Fibroblast of pulmonary artery (primary cell): ENCODE data around the gene UQCR11.

ENCODE experiments used
- DNase-seq: peaks from one replicate; pipeline ENCODE4 v3.0.0-alpha.2; 2010; ENCODE audit warnings: low read depth
- H3K4me3 ChIP-seq: replicated peaks from 2 replicates; pipeline ENCODE4 v1.5.1; 2011; ENCODE audit warnings: low read depth, mild to moderate bottlenecking, control low read depth, low read length, moderate library complexity
- TF ChIP-seq, protein P1 (sequence below): IDR thresholded peaks from 2 replicates; pipeline ENCODE4 v1.5.1; 2011; ENCODE audit warnings: mild to moderate bottlenecking, control low read depth, low read length, inconsistent platforms; ENCODE audit errors: missing control alignments

The UQCR11 gene

GRCh38 chr19:1650650-1651567 is 45.6 kb upstream of the UQCR11 start:
- TF ChIP-seq, protein P1, sequence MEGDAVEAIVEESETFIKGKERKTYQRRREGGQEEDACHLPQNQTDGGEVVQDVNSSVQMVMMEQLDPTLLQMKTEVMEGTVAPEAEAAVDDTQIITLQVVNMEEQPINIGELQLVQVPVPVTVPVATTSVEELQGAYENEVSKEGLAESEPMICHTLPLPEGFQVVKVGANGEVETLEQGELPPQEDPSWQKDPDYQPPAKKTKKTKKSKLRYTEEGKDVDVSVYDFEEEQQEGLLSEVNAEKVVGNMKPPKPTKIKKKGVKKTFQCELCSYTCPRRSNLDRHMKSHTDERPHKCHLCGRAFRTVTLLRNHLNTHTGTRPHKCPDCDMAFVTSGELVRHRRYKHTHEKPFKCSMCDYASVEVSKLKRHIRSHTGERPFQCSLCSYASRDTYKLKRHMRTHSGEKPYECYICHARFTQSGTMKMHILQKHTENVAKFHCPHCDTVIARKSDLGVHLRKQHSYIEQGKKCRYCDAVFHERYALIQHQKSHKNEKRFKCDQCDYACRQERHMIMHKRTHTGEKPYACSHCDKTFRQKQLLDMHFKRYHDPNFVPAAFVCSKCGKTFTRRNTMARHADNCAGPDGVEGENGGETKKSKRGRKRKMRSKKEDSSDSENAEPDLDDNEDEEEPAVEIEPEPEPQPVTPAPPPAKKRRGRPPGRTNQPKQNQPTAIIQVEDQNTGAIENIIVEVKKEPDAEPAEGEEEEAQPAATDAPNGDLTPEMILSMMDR = no peak
- peak overlapping the region; percentile 71 for H3K4me3 ChIP-seq
- peak; percentile 42 for DNase-seq

DNA sequence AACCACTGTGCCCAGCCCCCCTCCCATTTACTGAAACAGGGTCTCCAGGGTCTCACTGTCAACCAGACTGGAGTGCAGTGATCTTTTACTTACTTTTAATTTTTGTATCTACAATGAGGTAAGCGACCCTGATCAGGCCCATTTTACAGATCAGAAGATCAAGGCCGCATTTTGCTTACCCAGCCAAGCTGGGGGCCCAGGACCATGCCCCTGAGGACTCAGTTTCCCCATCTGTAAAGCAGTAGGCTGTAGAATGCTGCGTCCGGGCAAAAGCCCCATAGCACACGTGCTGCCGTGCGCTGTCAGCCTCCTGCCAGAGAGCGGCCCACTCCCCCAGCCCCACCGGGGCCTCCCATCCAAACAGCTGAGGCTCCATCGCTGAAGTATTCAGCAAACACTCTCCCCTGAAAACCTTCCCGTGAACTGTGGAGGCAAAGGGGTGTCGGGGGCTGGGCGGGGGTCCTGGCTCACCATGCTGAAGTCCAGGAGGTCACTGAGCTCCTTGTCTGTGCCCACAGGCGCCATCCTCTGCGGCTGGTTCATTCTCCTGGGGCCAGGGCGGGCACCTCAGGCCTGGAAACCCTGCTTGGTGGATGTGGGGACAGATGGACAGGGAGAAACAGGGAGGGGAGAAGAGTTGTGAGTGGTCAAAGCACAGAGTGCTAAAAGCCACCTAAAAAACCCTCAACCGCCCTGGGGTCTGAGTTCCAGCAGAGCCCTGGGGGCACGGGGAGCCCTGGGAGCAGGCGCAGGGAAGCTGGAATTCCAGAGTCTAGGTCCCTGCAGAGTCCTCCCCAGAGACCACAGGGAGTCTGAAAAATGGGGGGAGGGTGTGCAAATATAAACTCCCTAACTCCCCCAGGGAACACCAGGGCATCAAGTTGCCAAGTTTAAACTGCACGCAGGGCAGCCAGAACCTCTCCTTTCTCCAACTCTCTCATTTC is 44.7 kb upstream of the UQCR11 start:
- TF ChIP-seq, protein P1 = no peak
- DNase-seq = no peak
- peak overlapping the region; percentile 71 for H3K4me3 ChIP-seq

- no peak for DNase-seq
- H3K4me3 ChIP-seq = no peak overlapping the region
- TF ChIP-seq, protein P1 = no peak
Observed at GRCh38 chr19:1648920-1649541, 43.8 kb upstream of the UQCR11 start.

DNA sequence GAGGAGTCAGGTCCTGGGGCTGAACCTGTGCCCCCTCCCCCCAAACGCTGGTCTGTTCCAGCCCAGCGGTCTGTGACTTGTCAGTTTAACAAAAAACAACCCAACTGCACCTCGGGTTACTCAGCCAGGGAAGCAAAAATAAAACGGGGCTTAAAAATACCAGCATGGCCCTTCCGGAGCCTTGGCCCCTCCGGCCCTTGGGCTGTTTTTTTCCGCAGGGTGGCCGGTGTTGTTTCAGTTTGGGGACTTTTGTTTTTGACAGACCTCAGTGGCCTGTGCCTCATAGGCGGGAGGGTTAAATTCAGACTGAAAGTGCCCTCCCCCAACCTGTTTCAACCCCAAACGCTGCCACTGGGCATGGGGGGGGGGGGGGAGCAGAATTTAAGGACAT is 43.2 kb upstream of the UQCR11 start:
- DNase-seq = no peak
- TF ChIP-seq, protein P1 = no peak
- H3K4me3 ChIP-seq = no peak overlapping the region

GRCh38 chr19:1647501-1648458 is 42.5 kb upstream of the UQCR11 start:
- DNase-seq = no peak
- TF ChIP-seq, protein P1 = no peak
- no peak overlapping the region for H3K4me3 ChIP-seq
